HG03565 (cell line): ENCODE data around the gene PPP1R14C.
"Not testable (repeated sequence)": the region's sequence is repeated elsewhere in the genome, so short reads cannot be mapped to it uniquely, and the experiment has no call there.

Source experiments
- ATAC-seq: cut with Tn5 transposase; IDR thresholded peaks from one replicate; pipeline ENCODE4 v1.9.1; 2021; ENCODE audit warnings: mild to moderate bottlenecking, moderate library complexity; ENCODE audit not compliant: unreplicated experiment

Gene PPP1R14C

DNA sequence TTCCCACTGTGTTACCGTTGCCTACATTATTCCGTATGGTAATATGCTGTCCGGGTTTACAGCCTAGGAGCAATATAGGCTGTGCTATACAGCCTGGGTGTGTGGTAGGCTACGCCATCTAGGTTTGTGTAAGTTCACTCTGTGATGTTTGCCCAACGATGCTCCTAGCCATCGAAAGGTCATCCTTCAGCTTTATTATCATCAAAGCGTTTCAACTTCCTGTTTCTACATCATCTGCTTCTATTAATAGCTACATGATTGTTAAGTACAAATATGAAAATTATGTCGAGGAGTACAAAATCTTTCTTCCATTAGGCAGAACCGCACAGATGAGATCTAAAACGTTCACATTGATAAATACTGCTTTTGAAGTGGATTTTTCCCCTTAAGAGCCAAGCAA, 69.9 kb downstream of the PPP1R14C start:
- no peak for ATAC-seq

DNA sequence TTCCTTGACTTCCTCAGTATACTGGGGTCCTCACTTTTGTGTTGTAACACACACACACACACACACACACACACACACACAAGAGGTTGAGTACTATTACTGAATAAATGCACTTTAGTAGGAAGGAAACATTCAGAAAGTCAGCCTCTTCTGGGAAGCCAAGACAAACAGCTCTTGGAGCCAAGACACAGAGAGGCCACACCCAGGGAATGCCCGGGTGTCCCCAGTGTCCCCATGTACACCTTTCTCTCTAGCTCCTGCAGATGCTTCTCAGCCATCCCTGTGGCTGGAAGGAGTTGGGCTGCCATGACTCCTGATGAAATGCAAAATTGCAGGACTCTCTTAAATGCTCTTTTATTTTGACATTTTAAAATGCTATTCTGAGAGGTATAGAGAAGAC, 70.5 kb downstream of the PPP1R14C start:
- ATAC-seq: no peak

DNA sequence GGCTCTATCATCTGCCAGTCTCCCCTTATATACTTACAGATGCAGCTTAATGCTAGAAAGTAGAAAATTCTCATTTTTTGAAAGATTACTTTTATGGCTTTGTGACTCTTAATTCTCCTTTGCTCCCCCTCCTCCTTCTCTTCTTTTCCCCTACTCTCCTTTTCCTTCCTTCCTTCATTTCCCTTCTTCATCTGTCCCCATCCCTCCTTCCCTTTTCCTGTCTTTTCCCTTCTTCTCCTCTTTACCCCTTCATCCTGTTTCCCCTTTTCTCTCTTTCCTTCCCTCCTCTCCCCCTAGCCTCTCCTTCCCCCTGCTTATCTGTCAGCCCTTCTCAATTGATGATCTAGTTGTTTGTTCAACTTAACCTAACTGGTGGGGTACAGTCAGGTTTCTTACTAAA, 71.5 kb downstream of the PPP1R14C start:
- ATAC-seq: no peak

DNA sequence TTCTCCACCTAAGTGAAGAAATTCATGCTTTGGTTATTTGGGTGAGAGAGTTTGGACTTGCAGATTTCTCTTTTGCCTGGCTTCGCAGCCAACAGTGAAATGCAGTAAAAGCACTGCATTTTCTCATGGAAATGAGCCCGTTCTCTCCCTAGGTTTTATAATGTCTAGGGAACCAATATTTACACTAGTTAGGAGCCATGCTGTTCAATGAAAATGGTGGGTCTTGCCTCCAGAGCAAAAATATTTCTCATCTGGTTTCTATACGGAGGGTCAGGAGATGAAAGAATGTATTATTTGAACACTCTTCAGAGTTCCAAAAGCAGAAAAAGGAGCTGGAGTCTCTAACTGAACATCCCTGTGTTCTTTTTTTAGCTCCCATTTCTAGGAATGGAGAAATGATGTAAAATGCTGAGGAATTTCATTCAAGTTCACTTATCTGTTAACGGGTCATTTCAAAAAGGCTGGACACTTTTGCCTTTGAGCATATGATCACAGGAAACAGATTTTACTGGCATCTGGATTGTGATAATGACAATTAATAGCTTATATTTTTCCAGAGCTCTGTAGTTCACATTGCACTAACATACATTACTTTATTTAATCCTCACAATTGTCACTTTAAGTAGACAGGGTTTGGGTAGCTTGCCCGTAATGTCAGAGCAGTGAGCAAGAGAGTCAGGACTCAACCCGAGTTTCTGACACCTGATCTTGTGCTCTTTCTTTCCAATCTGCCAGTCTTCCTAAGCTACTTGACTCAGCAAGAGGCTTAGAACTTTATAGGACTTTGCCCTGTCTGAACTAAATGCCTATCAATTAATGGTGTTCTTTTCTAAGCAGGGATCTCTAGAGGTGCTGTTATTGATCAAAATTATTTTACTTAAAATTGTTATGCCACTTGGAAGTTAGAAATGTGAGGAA, 78.0 kb downstream of the PPP1R14C start:
- no peak for ATAC-seq

DNA sequence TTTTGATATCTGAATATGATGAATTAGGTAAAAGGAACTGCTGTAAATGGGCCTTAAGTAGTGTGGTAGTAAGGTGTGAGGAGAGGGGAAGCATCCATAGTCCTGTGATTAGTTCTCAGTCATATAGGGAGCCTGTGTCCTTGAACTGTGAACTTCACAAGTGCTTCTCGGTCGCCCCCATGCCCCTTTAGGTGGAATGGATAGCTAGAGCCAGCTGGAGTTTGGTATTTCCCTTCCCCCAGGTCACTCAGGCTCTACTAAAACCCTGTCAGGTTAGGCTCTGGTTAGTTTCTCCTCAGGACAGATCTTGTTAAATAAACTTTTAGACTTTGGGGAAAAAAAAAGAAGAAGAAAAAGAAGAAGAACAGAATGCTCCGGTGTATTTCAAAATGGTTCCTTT, 82.0 kb downstream of the PPP1R14C start:
- no peak for ATAC-seq

DNA sequence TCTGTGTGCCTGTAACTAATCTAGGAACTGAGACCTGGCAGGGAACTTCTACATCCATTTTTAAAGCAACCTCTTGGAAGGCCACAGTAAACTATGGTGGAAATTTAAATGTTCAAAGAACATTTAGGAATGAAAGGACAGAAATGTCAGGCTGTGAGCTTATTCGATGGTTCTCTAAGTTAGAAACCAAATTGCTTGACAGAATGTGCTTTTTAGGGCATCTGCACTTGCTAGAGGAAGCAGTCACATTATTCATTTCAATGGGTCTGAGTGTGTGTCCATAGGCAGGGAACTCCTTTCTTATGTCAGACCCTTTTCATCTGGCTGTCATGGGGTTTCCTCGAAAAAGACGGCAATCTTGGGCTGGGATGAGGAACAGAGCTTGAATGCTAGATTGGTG, 84.4 kb downstream of the PPP1R14C start:
- no peak for ATAC-seq

DNA sequence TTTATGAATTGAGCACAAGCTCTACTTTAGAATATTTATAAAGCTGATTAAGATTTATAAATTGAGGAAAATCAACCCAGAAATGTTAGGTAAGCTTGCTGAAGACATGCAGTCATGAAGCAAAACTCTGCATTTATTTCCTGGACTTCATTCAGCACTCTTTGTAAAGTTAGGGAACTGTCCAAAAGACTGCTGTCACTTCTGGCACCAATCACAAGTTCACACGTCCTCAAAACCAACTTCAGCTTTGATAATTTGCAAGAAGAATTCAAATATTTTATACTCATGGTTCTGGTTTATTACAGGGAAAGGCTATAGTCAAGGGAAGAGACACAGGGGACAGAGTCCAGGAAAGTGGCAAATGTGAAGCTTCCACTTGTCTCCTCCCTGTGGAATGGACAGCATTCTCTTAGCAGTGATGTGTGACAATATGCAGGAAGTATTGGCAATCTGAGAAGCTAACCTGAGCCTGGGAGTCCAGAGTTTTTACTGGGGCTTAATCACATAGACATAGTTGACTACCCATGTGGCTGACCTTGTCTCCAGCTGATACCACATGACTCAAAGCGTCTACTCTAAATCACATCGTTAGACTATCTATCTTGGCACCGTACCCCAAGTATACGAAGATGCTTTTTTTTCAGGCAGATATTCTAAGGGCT, 85.4 kb downstream of the PPP1R14C start:
- ATAC-seq: no peak

DNA sequence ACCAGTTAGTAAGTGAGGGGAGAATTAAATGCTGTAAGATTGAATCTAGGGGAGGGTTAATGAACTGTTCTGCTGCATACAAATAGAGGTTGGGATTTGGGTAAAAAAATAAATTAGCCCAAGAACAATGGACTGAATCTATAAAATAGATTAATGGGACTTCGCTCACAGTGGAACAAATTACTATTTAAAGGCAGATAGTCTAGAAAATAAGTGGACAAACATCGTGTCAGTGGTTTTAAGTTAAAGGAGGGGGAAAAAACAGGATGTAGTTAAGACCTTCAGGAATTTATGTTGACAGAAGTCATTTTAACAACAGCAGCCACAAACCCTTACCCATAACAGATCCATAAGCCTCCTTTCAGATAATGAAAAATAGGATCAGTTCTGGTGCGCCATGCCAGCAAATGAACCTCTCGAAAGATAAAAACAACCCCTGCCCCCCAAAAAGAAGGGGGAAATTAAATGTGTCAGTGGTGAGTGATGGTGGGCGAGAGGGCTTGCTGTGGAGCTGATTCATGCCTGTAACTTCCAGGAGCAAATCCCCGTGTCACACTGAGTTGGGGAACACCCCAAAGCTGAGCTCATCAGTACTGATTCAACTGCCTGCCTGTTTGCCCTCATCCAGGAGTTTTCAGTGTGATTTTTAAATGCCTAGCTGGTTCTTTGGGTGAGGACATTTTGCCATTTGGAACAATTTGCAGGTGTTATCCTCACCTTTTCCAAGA, 86.8 kb downstream of the PPP1R14C start:
- ATAC-seq: no peak

DNA sequence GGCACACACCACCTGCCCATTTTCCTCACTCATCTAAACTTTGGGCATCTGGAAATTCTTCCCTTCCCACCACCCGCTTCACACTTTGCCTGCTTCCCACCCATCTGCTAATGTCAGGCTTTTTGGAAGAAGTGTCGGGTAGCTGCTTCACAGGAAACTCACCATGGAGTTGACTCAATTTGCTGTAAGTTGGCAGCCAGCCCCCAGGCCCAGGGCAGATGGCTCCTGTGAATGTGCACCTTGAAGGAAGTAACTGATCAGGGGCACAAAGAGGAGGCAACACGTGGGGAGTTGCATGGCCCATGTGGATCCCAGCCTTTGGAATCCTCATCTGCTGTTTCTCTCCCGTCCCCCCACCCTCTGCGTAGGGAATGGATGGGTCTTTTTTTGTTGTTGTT, 87.3 kb downstream of the PPP1R14C start:
- ATAC-seq: no peak

DNA sequence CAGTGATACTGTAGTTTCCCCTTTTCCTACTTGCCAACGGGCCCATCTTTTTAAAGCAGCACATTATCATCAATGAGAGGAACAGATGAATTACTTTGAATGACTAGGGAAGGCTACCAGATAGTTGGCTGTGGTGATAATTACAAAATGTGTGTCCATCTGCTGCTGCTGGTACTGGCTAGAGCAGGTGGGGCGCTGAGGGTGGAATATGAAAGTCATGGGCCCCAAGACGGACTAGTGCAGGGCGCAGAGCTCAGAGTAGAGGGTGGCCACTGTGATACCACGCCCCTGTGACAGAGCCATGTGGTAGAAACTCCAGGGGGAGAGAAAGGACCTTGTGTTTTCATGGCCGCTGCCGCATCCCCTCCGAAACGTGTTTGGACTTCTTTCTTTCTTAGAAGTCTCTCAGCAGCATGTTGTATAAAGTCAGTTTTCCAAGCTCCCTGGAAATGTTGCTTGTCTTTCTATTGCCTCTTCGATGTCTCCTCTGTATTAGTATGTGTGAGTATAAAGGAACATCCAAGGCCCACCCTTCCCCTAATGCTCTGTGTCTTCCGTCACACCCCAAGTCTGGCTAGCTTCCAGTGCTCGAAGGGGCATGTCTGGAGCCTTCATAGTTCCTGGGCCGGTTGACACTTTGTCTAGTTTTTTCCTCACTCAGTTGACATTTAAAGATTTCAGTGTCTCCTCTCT, 88.1 kb downstream of the PPP1R14C start:
- ATAC-seq: no peak

DNA sequence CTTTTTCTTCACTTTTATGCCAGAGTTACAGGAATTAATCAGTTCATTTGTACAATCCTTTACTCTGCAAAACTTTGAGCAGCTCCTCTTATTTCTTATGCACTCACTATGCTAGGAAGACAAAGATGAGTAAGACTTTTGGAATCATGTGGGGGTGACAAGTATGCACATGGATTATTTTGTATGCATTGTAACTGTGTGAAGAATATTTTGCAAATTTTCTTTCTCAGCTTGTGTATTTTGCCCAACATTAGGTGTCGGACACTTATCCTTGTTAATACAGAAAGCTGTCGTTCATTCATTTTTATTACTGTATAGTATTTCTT, 88.6 kb downstream of the PPP1R14C start:
- ATAC-seq: no peak

DNA sequence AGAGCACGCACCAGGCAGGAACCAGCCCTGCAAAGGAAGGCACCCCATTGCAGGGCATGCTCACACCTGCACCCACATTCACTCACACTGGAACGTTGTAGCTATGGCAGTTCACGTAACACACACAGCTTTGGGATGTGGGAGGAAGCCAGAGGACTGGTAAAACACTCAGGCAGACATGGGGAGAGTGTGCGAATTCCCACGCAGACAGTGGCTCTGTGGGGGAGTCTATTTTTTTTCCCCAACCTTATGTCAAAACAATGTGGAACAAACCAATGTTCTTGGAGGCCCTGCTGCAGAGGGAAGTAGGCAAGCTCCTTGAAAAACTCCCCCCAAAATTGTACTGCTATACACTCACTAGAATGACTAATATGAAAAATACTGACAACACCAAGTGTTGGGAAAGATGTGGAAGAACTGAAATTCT, 91.0 kb downstream of the PPP1R14C start:
- ATAC-seq: no peak

DNA sequence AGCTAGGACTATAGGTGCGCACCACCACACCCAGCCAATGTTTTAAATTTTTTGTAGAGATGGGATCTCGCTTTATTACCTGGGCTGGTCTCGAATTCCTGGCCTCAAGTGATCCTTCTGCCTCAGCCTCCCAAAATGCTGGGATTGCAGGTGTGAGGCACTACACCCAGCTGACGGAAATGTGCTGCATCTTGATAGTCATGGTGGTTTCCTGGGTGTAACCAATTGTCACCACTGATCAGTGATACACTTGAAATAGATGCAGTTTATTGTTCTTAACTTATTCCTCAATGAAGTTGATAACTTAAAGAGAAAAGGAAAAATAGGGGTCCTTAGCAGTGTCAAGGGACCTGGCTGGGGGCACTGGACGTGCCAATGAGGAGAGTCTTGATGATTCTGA, 92.4 kb downstream of the PPP1R14C start:
- ATAC-seq: no peak

DNA sequence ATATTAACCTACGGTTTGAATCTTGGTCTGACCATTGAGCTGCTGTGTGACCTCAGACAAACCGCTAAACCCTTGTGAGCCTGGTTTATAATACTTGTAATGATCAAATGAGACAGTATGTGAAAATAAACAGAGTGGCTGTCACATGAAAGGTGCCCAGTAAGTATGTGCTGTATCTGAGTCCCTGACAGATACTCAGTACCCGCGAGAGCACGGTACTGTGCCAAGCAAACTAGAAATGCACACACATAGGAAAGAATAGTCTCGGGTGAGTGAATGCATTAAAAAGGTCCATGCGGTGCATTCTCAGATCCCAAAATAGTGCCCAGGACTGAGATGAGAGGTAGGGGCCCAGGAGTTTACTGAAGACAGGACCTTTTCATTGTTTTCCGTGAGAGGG, 93.3 kb downstream of the PPP1R14C start:
- ATAC-seq: no peak

DNA sequence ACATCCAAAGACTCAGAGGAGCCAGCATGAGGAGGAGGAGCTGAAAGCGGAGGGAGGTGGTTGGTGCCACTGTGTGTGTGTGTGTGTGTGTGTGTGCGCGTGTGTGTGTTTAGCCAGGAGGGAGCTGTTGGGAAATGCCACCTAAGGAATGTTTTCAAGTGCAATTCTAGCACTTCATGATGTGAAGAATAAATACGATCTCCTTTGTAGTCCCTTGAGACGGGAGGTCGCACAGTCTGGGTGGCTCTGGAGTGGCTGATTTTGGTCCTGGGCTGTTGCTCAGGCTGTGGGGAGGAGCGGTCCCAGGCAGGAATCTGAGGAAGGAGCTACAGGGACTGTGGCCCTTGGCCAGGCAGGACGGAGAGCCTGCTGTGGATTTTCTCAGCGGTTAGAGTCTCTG, 93.7 kb downstream of the PPP1R14C start:
- ATAC-seq: no peak

DNA sequence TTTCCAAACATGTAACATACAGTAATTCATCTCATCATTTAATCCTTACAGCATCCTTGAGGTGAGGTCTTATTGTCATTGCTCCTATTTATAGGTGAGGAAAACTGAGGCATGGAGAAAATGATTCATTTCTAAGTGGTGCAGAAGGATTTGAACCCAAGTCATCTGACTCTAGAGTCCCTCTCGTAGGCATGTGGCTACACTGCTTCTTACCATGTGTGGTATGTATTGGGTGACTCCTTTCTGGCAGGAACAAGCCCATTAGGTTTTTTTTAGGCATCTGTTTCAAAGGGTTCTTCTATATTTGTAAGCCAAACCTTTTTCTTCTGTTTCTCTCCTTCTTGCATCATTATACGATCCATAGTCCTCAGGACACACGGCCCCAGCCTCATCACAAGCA, 94.8 kb downstream of the PPP1R14C start:
- ATAC-seq: no peak

DNA sequence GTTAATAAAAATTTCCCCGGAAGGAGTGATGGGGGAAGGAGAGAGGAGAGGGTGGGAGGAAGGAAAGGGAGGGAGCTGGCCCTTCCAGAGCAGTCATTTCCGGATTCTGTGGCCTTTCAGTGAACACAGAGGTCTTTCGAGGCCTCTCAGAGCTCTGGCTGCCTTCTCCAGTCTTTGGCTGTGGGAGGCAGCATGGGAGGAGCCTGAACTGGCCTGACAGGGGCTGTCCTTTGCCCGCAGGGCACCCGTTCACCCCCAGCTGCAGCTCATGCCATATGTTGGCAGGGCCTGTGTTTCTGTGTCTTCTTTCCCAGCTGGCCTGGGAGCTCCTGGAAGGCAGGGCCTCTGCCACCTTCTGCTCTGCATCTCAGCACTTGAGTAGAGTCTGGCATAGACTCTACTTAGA, 95.5 kb downstream of the PPP1R14C start:
- ATAC-seq: no peak

DNA sequence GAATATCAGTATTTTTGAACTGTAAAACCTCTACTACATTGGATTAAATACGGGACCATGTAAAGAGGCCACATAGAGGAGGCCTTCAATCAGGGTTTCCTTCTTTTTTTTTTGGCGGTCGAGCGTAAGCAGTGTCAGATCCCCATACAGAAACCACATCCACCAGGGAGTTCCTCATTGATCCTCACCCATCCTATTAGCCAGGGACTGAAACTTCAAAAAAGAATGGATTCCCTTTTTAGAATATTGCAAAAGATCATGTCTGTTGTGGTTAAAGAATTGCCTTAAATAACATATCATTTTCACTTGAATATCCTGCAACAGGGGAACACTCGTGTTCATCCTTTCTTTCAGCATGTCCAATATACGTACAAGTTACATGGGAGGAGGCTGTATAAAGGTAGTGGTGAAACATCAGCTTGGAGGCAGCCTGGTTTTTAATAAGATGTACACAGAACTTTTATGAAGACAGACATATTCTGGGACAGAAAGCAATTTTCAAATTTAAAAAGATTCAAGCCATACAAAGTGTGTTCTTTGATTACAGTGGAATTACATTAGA, 96.1 kb downstream of the PPP1R14C start:
- ATAC-seq: no peak

DNA sequence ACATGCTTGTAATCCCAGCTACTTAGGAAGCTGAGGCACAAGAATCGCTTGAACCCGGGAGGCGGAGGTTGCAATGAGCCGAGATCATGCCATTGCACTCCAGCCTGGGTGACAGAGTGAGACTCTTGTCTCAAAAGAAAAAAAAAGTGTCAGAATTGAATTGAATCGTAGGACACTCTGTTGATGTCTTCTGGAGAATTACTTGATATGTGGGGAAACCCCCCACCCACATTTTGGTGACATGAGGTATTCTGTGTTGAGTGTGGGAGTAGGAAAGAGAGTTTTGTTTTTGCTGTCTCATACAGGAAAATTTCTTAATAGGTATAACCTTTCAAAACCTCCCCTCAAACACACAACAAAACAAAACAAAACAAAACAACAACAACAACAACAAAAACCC, 98.9 kb downstream of the PPP1R14C start:
- not testable (repeated sequence) for ATAC-seq

DNA sequence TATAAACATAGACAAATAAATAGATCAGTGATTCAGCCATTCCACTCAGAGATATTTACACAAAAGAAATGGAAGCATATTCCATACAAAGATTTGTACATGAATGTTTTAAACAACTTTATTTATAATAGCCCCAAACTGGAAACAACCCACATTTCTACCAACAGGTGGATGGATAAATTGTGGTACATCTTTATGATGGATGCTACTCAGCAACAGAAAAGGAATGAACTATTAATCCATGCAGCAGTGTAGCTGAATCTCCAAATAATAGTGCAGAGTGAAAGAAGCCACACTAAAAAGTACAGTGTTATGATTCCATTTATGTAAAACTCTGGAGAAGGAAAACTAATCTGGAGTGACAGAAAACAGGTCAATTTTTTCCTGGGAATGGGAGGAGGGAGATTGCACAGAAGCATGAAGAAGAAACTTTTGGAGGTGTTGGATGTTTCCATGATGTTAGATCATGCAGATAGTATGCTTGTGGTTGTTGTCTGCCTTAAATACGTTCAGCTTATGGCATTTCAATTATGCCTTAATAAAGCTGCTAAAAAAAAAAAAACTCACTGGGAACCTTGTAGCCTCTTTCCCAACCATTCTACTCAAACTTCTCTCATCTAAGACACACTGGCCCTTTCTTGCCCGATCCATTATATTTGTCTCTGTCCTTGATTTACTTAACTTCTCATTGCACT, 100.9 kb downstream of the PPP1R14C start:
- no peak for ATAC-seq
